SU-DHL-6 (cell line): ENCODE measurements around the gene HHIPL2.

Experiments used
- H2AFZ ChIP-seq: fragments of 200-600 bp; sonication (generic); 2 replicates; pipeline ENCODE4 v1.6.1; 2014; ENCODE audit warnings: low read depth, mild to moderate bottlenecking, moderate library complexity, mixed read lengths, antibody characterized with exemption, low read length; ENCODE audit not compliant: severe bottlenecking
- H3F3A ChIP-seq: fragments of 200-600 bp; shearing (Covaris generic); 2 replicates; pipeline ENCODE4 v1.6.0; 2016; ENCODE audit warnings: antibody characterized with exemption, mild to moderate bottlenecking; ENCODE audit not compliant: insufficient read depth
- H3K27ac ChIP-seq: fragments of 200-600 bp; sonication (generic); 2 replicates; pipeline ENCODE4 v1.5.1; 2016; ENCODE audit warnings: low read depth, mild to moderate bottlenecking, low read length, moderate library complexity, mixed read lengths
- H3K27me3 ChIP-seq: fragments of 200-600 bp; sonication (generic), shearing (Covaris generic); 2 replicates; pipeline ENCODE4 v1.6.0; 2014; ENCODE audit warnings: mild to moderate bottlenecking, low read length
- H3K36me3 ChIP-seq: fragments of 200-600 bp; sonication (generic); 2 replicates; pipeline ENCODE4 v1.6.1; 2014; ENCODE audit warnings: mild to moderate bottlenecking, low read length, mixed read lengths
- H3K4me2 ChIP-seq: fragments of 300-600, 200-600 bp; shearing (Covaris generic), sonication (generic); 2 replicates; pipeline ENCODE4 v1.6.0; 2014; ENCODE audit warnings: low read length, low read depth, mild to moderate bottlenecking; ENCODE audit not compliant: poor library complexity, severe bottlenecking
- H3K4me3 ChIP-seq: fragments of 200-600 bp; sonication (generic); 2 replicates; pipeline ENCODE4 v1.5.1; 2014; ENCODE audit warnings: antibody characterized with exemption, low read length, mild to moderate bottlenecking, mixed read lengths; ENCODE audit not compliant: insufficient read depth, poor library complexity, severe bottlenecking
- H3K79me2 ChIP-seq: fragments of 200-600 bp; sonication (generic); 2 replicates; pipeline ENCODE4 v1.6.1; 2014; ENCODE audit warnings: mild to moderate bottlenecking, low read length, moderate library complexity; ENCODE audit not compliant: insufficient read depth
- H3K9ac ChIP-seq: fragments of 200-600 bp; sonication (generic); 2 replicates; pipeline ENCODE4 v1.7.0; 2014; ENCODE audit warnings: mild to moderate bottlenecking, low read length
- H3K9me2 ChIP-seq: fragments of 200-600 bp; sonication (generic); replicated peaks from 2 replicates; pipeline ENCODE4 v1.6.1; 2014; ENCODE audit warnings: low read length; ENCODE audit not compliant: insufficient read depth
- H3K9me3 ChIP-seq: fragments of 200-600 bp; sonication (generic); 2 replicates; pipeline ENCODE4 v1.6.1; 2014; ENCODE audit warnings: low read length, mixed read lengths; ENCODE audit not compliant: insufficient read depth
- H4K20me1 ChIP-seq: fragments of 200-600 bp; sonication (generic); 2 replicates; pipeline ENCODE4 v1.6.1; 2014; ENCODE audit warnings: low read depth, mild to moderate bottlenecking, antibody characterized with exemption, low read length, moderate library complexity, mixed read lengths
- CTCF ChIP-seq: fragments of 200-600 bp; sonication (generic); IDR thresholded peaks from one replicate; pipeline ENCODE4 v1.5.1; 2017; ENCODE audit warnings: antibody characterized with exemption, mild to moderate bottlenecking, low read length, moderate library complexity; ENCODE audit not compliant: insufficient read depth, poor library complexity, severe bottlenecking
- EZH2phosphoT487 ChIP-seq: fragments of 200-600 bp; sonication (generic), shearing (Covaris generic); conservative IDR thresholded peaks from 2 replicates; pipeline ENCODE4 v1.6.1; 2018; ENCODE audit warnings: mild to moderate bottlenecking, antibody characterized with exemption, low read length, moderate library complexity, mixed read lengths

HHIPL2 gene

DNA sequence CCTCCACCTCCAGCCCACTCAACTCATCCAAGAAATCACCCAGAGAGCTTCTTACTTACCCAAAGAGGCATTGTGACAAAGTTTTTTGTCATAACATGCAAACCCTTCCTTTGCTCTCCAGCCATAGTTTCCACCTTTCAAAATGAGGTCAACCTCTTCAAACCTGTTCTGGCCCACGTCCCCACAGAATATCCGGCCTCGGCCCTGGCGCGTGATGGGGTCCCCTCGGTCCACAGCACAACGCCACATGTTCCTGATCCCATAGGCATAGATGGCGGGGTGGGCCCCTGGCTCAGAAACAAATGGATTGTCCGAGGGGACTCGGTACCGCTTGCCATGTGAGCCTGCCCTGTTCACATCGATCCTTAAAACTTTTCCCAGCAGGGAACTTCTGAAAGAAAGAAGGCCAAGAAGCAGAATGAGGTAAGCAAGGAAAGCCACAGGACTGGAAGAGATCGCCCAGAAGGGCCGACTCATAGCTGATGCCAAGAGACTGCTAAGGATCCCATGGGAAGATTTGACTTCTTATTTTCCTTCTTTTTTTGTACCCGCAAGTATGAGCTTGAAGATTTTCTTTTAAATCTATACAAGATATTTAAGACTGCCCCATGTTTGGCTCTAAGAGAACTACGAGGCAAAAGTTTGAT lies 7.8 kb downstream of the HHIPL2 start:
- no peaks in the 10 kb centered on the region for H3K9me3 ChIP-seq
- H2AFZ ChIP-seq: no peak overlapping the region
- no peaks in the 10 kb centered on the region for H3K27me3 ChIP-seq
- no peaks in the 10 kb centered on the region for H3K79me2 ChIP-seq
- H3K36me3 ChIP-seq: no peaks in the 10 kb centered on the region
- H3K9ac ChIP-seq: no peak overlapping the region
- no peak overlapping the region for H3K4me3 ChIP-seq
- no peak for TF ChIP-seq EZH2phosphoT487
- TF ChIP-seq CTCF: no peak
- H4K20me1 ChIP-seq: no peaks in the 10 kb centered on the region
- H3K9me2 ChIP-seq: no peaks in the 10 kb centered on the region
- no peak overlapping the region for H3K4me2 ChIP-seq
- no peaks in the 10 kb centered on the region for H3F3A ChIP-seq
- H3K27ac ChIP-seq: no peak overlapping the region

- no peak overlapping the region for H2AFZ ChIP-seq
- TF ChIP-seq CTCF: no peak
- TF ChIP-seq EZH2phosphoT487: no peak
- H3K36me3 ChIP-seq: no peaks in the 10 kb centered on the region
- no peaks in the 10 kb centered on the region for H4K20me1 ChIP-seq
- H3K9me3 ChIP-seq: no peaks in the 10 kb centered on the region
- H3K9ac ChIP-seq: no peak overlapping the region
- no peaks in the 10 kb centered on the region for H3F3A ChIP-seq
- H3K27ac ChIP-seq: no peak overlapping the region
- H3K4me3 ChIP-seq: no peak overlapping the region
- no peaks in the 10 kb centered on the region for H3K79me2 ChIP-seq
- no peaks in the 10 kb centered on the region for H3K9me2 ChIP-seq
- H3K4me2 ChIP-seq: no peak overlapping the region
- H3K27me3 ChIP-seq: no peaks in the 10 kb centered on the region
These were observed 12.4 kb downstream of the HHIPL2 start for GRCh38 chr1:222535455-222535854.

DNA sequence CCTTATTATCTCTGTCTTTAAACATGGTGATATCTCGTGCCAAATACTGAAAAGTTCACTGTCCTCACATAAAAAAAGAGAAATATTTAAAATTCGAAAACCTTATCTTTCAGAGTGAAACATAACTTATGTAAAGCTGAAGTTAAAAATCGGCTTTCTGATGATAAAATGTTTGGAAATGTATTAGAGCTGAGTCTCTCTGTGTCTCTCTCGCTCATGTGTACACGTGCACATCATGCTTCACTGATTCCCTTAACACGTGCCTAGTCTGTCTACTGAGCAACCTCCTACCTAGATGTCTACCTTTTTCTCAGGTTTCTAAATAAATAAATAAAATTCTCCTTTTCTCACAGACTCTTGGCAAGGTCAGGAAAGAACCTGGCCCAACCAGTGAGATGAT lies 17.1 kb downstream of the HHIPL2 start:
- Histone ChIP-seq H3K9me2 (no peaks in the 10 kb centered on the region), H3K4me2 (no peak overlapping the region), H3K27me3 (no peaks in the 10 kb centered on the region), H3F3A (no peaks in the 10 kb centered on the region), H3K27ac (no peak overlapping the region), H3K79me2 (no peaks in the 10 kb centered on the region), H3K36me3 (no peaks in the 10 kb centered on the region), H3K4me3 (no peak overlapping the region), H4K20me1 (no peaks in the 10 kb centered on the region), H2AFZ (no peak overlapping the region), H3K9me3 (no peaks in the 10 kb centered on the region), H3K9ac (no peak overlapping the region)
- TF ChIP-seq CTCF (no peak), EZH2phosphoT487 (no peak)
